Peyer's patch (tissue), 4 donors: ENCODE data around the gene RASSF8.

Experiments used
- CTCF ChIP-seq, 6 experiments: fragments of 450-650 bp in 4 of 6; fragments of 200-600 bp in 2 of 6; sonication (generic) in 1 of 6; IDR thresholded peaks; one replicate each; pipeline ENCODE4 v1.5.1; 2017 to 2019; ENCODE audit warnings: antibody characterized with exemption in 6 of 6, mild to moderate bottlenecking in 3 of 6, moderate library complexity in 1 of 6
- POLR2A ChIP-seq, 2 donors: fragments of 450-650 bp; IDR thresholded peaks; one replicate each; pipeline ENCODE4 v1.5.1; 2017; ENCODE audit warnings: antibody characterized with exemption in 2 of 2, mild to moderate bottlenecking in 2 of 2, moderate library complexity in 2 of 2

- no peak for TF ChIP-seq CTCF (IDR thresholded peaks at IDR 0.05)
- TF ChIP-seq POLR2A (IDR thresholded peaks at IDR 0.05): no peak
These were observed 136.7 kb downstream of the RASSF8 start for GRCh38 chr12:26095186-26095585.
